ENCODE data around the gene FKBP5. TPM values are rescaled to one million over a fixed set of nuclear protein-coding genes. Genes with fewer than 3 reads are reported as not detected.

The FKBP5 gene
- total and polyA plus RNA-seq, 2 donors (not counting 1 experiment from before 2014, with no cell fraction given) = 10.9 to 16.3 TPM

DNA sequence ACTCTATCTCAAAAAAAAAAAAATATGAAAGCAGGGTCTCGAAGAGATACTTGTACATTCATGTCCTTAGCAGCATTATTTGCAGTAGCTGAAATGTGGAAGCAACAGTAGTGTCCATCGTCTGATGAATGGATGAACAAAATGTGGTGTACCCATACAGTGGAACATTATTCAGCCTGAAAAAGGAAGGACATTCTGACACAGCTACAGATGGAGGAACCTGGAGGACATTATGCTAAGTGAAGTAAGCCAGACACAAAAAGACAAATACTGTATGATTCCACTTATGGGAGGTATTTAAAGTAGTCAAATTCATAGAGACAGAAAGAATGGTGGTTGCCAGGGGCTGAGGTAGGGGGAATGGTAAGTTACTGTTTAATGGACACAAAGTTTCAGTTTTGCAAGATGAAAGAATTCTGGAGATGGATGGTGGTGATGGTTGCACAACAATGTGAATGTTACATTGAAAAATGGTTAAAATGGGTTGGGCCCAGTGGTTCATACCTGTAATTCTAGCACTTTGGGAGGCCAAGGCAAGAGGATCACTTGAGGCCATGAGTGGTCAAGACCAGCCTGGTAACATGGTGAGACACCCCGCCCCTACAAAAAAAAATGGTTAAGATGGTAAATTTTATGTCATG, 164.2 kb downstream of the FKBP5 start:
- Histone ChIP-seq H3K27ac (ENCODE audit: insufficient read depth, low read length) (no peak overlapping the region), H3K4me2 (ENCODE audit: extremely low read depth, insufficient read depth, low read length) (no peak overlapping the region), H3K4me1 (ENCODE audit: control insufficient read depth, extremely low read depth, insufficient read depth, low read length) (no peaks in the 10 kb centered on the region), H3K36me3 (ENCODE audit: control insufficient read depth, insufficient read depth, low read length) (no peaks in the 10 kb centered on the region), H4K20me1 (ENCODE audit: control insufficient read depth, extremely low read depth, insufficient read depth, low read length) (no peaks in the 10 kb centered on the region), H3K9me3 (ENCODE audit: control insufficient read depth, insufficient read depth, low read depth, low read length) (no peaks in the 10 kb centered on the region), H3K79me2 (ENCODE audit: control insufficient read depth, insufficient read depth, low read length) (no peaks in the 10 kb centered on the region), H3K4me3 (replicated peaks in 1 of 4; ENCODE audit: control extremely low read depth in 1 of 4, insufficient read depth in 1 of 4, low read depth in 3 of 4, low read length in 4 of 4) (no peak overlapping the region), H3K27me3 (ENCODE audit: control insufficient read depth, insufficient read depth, low read length) (peaks cover 7% of the 10 kb centered on the region), H3K9ac (ENCODE audit: insufficient read depth, low read length) (no peak overlapping the region), H2AFZ (ENCODE audit: low read length) (no peak overlapping the region)
- no peak for DNase-seq (ENCODE audit: low read depth in 2 of 2)
- TF ChIP-seq EZH2 (IDR thresholded peaks at IDR 0.05; ENCODE audit: low read length, missing control alignments) = no peak
- TF ChIP-seq, protein P1, sequence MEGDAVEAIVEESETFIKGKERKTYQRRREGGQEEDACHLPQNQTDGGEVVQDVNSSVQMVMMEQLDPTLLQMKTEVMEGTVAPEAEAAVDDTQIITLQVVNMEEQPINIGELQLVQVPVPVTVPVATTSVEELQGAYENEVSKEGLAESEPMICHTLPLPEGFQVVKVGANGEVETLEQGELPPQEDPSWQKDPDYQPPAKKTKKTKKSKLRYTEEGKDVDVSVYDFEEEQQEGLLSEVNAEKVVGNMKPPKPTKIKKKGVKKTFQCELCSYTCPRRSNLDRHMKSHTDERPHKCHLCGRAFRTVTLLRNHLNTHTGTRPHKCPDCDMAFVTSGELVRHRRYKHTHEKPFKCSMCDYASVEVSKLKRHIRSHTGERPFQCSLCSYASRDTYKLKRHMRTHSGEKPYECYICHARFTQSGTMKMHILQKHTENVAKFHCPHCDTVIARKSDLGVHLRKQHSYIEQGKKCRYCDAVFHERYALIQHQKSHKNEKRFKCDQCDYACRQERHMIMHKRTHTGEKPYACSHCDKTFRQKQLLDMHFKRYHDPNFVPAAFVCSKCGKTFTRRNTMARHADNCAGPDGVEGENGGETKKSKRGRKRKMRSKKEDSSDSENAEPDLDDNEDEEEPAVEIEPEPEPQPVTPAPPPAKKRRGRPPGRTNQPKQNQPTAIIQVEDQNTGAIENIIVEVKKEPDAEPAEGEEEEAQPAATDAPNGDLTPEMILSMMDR (conservative IDR thresholded peaks at IDR 0.05 in 1 of 2, IDR thresholded peaks at IDR 0.05 in 1 of 2; ENCODE audit: low read depth in 1 of 2, low read length in 2 of 2) = no peak

Other genes with a start within 250 kb of the FKBP5 start
- gene FANCE, start 236.6 kb downstream of the FKBP5 start, total RNA-seq = 10.3 and 10.7 TPM in 2 replicates
- 3.2 and 6.9 TPM in 2 replicates for gene FANCE, start 236.6 kb downstream of the FKBP5 start, polyA plus RNA-seq
- gene RPL10A, start 220.5 kb downstream of the FKBP5 start, total RNA-seq = 1,754 and 2,463 TPM in 2 replicates
- gene RPL10A, start 220.5 kb downstream of the FKBP5 start, polyA plus RNA-seq = 1,911 and 1,987 TPM in 2 replicates
- gene TEAD3, start 191.8 kb downstream of the FKBP5 start, total RNA-seq = 7.7 and 9.6 TPM in 2 replicates
- 25.8 and 26.7 TPM in 2 replicates for gene TEAD3, start 191.8 kb downstream of the FKBP5 start, polyA plus RNA-seq
- not detected in 2 replicates for gene TULP1, start 176.0 kb downstream of the FKBP5 start, total RNA-seq
- not detected in 2 replicates for gene TULP1, start 176.0 kb downstream of the FKBP5 start, polyA plus RNA-seq
- 0.50 and 1.0 TPM in 2 replicates for gene ARMC12, start 48.1 kb upstream of the FKBP5 start, total RNA-seq
- 0.17 and 0.18 TPM in 2 replicates for gene ARMC12, start 48.1 kb upstream of the FKBP5 start, polyA plus RNA-seq
- gene CLPSL2, start 87.7 kb upstream of the FKBP5 start, total RNA-seq = not detected in 2 replicates
- gene CLPSL2, start 87.7 kb upstream of the FKBP5 start, polyA plus RNA-seq = not detected in 2 replicates
- gene CLPSL1, start 92.1 kb upstream of the FKBP5 start, total RNA-seq = not detected in 2 replicates
- not detected in 2 replicates for gene CLPSL1, start 92.1 kb upstream of the FKBP5 start, polyA plus RNA-seq
- gene CLPS, start 108.4 kb upstream of the FKBP5 start, total RNA-seq = not detected in 2 replicates
- gene CLPS, start 108.4 kb upstream of the FKBP5 start, polyA plus RNA-seq = not detected in 2 replicates
- gene LHFPL5, start 116.4 kb upstream of the FKBP5 start, total RNA-seq = not detected in 2 replicates
- gene LHFPL5, start 116.4 kb upstream of the FKBP5 start, polyA plus RNA-seq = not detected in 2 replicates
- gene SRPK1, start 232.2 kb upstream of the FKBP5 start, total RNA-seq = 34.7 and 44.8 TPM in 2 replicates
- gene SRPK1, start 232.2 kb upstream of the FKBP5 start, polyA plus RNA-seq = 22.2 and 33.1 TPM in 2 replicates

Data from fibroblast of lung (primary cell).